Kidney tubule cell (primary cell): ENCODE measurements around the gene ADAMTSL5.
"Not testable (repeated sequence)": the region's sequence is repeated elsewhere in the genome, so short reads cannot be mapped to it uniquely, and the experiment has no call there.

Experiments
- DNase-seq: peaks from one replicate; pipeline ENCODE4 v3.0.0-alpha.2; 2018; ENCODE audit warnings: low spot score

The ADAMTSL5 gene

GRCh38 chr19:1513499-1514294 lies 878 bp upstream of the ADAMTSL5 start:
- DNase-seq = peak; percentile 60

GRCh38 chr19:1511318-1512317 lies 1.2 kb downstream of the ADAMTSL5 start:
- DNase-seq = no peak

GRCh38 chr19:1510807-1511206 lies 2.0 kb downstream of the ADAMTSL5 start:
- no peak for DNase-seq

- DNase-seq = no peak
Observed at GRCh38 chr19:1510442-1510806, 2.4 kb downstream of the ADAMTSL5 start.

- DNase-seq = no peak
Observed at GRCh38 chr19:1509602-1510441, 3.0 kb downstream of the ADAMTSL5 start.

GRCh38 chr19:1508507-1508856 lies 4.3 kb downstream of the ADAMTSL5 start:
- peak; percentile 17 for DNase-seq

GRCh38 chr19:1507763-1508506 lies 4.9 kb downstream of the ADAMTSL5 start:
- peak; percentile 91 for DNase-seq

GRCh38 chr19:1507192-1507660 lies 5.6 kb downstream of the ADAMTSL5 start:
- no peak for DNase-seq

GRCh38 chr19:1505991-1506881 lies 6.6 kb downstream of the ADAMTSL5 start:
- DNase-seq = no peak

- no peak for DNase-seq
Observed at GRCh38 chr19:1505012-1505411, 7.8 kb downstream of the ADAMTSL5 start.

- DNase-seq = no peak
Observed at GRCh38 chr19:1503925-1504773, 8.7 kb downstream of the ADAMTSL5 start.

- DNase-seq = peak; percentile 33
Observed at GRCh38 chr19:1503089-1503924, 9.5 kb downstream of the ADAMTSL5 start.

GRCh38 chr19:1502433-1503088 lies 10.3 kb downstream of the ADAMTSL5 start:
- DNase-seq = no peak

GRCh38 chr19:1501200-1501595 lies 11.6 kb downstream of the ADAMTSL5 start:
- DNase-seq = peak; percentile 66

GRCh38 chr19:1499231-1499630 lies 13.6 kb downstream of the ADAMTSL5 start:
- DNase-seq = not testable (repeated sequence)

- no peak for DNase-seq
Observed at GRCh38 chr19:1497578-1498235, 15.1 kb downstream of the ADAMTSL5 start.
